NT2/D1 (cell line): ENCODE data around the gene RTF1.

Experiments
- YY1 ChIP-seq: IDR thresholded peaks from 2 replicates; pipeline ENCODE4 v1.6.1; 2011; ENCODE audit not compliant: insufficient read length, insufficient read depth
- ZNF274 ChIP-seq: IDR thresholded peaks from 2 replicates; pipeline ENCODE4 v1.6.1; 2011; ENCODE audit warnings: mild to moderate bottlenecking, low read depth, low read length

DNA sequence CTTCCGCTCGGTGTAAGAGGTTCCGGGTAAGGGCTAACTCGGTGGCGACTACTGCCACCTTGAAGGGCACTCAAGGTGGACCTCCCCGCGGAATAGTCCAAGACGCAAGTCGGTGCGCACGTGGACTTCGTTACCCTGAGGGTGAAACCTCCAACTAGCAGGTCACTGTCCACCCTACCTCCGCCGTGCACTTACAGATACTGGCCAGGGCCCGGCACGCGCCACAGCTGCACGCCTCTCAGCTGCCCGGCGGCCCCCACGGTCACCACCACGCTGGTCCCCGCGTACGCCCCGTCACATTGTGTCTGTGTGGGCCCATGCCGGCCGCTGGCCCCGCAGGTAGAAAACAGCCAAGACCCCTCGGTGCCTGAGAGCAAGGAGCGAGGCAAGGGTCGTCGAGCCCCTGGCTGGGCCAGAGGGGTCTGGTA lies 95.6 kb downstream of the RTF1 start:
- TF ChIP-seq ZNF274 (no peak), YY1 (no peak)
